Suprapubic skin (tissue), 4 donors: ENCODE results near the gene ADCY9. TPM values are rescaled to one million over a fixed set of nuclear protein-coding genes. Genes with fewer than 3 reads are reported as not detected.

Experiments
- DNase-seq, 2 donors: peaks; one replicate each; pipeline ENCODE4 v3.0.0-alpha.2; 2019; ENCODE audit warnings: low spot score in 2 of 2
- H3K27ac ChIP-seq: fragments of 200-600 bp; sonication (generic); one replicate; pipeline ENCODE4 v1.5.1; 2019
- H3K27me3 ChIP-seq: fragments of 200-600 bp; sonication (generic); one replicate; pipeline ENCODE4 v1.5.1; 2019
- H3K36me3 ChIP-seq: fragments of 200-600 bp; sonication (generic); one replicate; pipeline ENCODE4 v1.5.1; 2019
- H3K4me1 ChIP-seq: fragments of 200-600 bp; sonication (generic); one replicate; pipeline ENCODE4 v1.5.1; 2019
- H3K4me3 ChIP-seq: fragments of 200-600 bp; sonication (generic); one replicate; pipeline ENCODE4 v1.5.1; 2019; ENCODE audit warnings: mild to moderate bottlenecking
- H3K9me3 ChIP-seq: fragments of 200-600 bp; sonication (generic); one replicate; pipeline ENCODE4 v1.5.1; 2019
- CTCF ChIP-seq, 2 donors: fragments of 200-600 bp in 1 of 2; fragments of 450-650 bp in 1 of 2; sonication (generic) in 1 of 2; IDR thresholded peaks; one replicate each; pipeline ENCODE4 v1.5.1; 2016 to 2019; ENCODE audit warnings: antibody characterized with exemption in 2 of 2, mild to moderate bottlenecking in 1 of 2, moderate library complexity in 1 of 2
- EP300 ChIP-seq: sonication (generic); formaldehyde crosslinking; IDR thresholded peaks from one replicate; pipeline ENCODE4 v1.6.1; 2017; ENCODE audit warnings: antibody characterized with exemption
- POLR2A ChIP-seq, 2 donors: fragments of 450-650 bp; IDR thresholded peaks; one replicate each; pipeline ENCODE4 v1.6.1; 2017; ENCODE audit warnings: antibody characterized with exemption in 2 of 2, mild to moderate bottlenecking in 2 of 2, moderate library complexity in 2 of 2
- POLR2AphosphoS5 ChIP-seq, 3 donors: sonication (generic); formaldehyde crosslinking; IDR thresholded peaks; one replicate each; pipeline ENCODE4 v1.6.1; 2017; ENCODE audit warnings: antibody characterized with exemption in 3 of 3
- WGBS: methylation state at CpG from one replicate; pipeline ENCODE4 v1.1.5; 2018; 5-methylcytosine and 5-hydroxymethylcytosine counted together
- total RNA-seq, 4 donors: library from RNA; depleted of rRNA; stranded (reverse); fragments of >200 nt; gene quantifications; one replicate each; pipeline ENCODE4 v1.1.0, GENCODE V29; 2016

The ADCY9 gene
- total RNA-seq, 4 donors from 2014 or later = 21.5 to 27.2 (median 26.4) TPM

GRCh38 chr16:4002121-4002520 lies 114.1 kb downstream of the ADCY9 start:
- 81% methylated on average over 2 of the region's 2 CpGs for WGBS
- no peak for DNase-seq
- H3K36me3 ChIP-seq = peaks cover 2% of the 10 kb centered on the region
- no peak overlapping the region for H3K27ac ChIP-seq
- TF ChIP-seq POLR2A (IDR thresholded peaks at IDR 0.05) (no peak), CTCF (IDR thresholded peaks at IDR 0.05) (no peak), EP300 (no peak)
- no peak overlapping the region for H3K4me3 ChIP-seq
- H3K4me1 ChIP-seq = peaks cover 12% of the 10 kb centered on the region
- no peaks in the 10 kb centered on the region for H3K27me3 ChIP-seq
- H3K9me3 ChIP-seq = no peaks in the 10 kb centered on the region

- no peak for DNase-seq
- Histone ChIP-seq H3K36me3 (no peaks in the 10 kb centered on the region), H3K27ac (peak overlapping the region; percentile 17), H3K4me1 (peaks cover 12% of the 10 kb centered on the region), H3K27me3 (no peaks in the 10 kb centered on the region), H3K9me3 (no peaks in the 10 kb centered on the region), H3K4me3 (no peak overlapping the region)
- TF ChIP-seq CTCF (IDR thresholded peaks at IDR 0.05) (no peak), EP300 (no peak), POLR2A (IDR thresholded peaks at IDR 0.05) (no peak), POLR2AphosphoS5 (IDR thresholded peaks at IDR 0.05) (no peak)
- WGBS = 76% methylated on average over 17 of the region's 20 CpGs
Observed at GRCh38 chr16:3999479-4000325, 116.5 kb downstream of the ADCY9 start.

- TF ChIP-seq CTCF (IDR thresholded peaks at IDR 0.05) (no peak), POLR2AphosphoS5 (IDR thresholded peaks at IDR 0.05) (no peak), POLR2A (IDR thresholded peaks at IDR 0.05) (no peak), EP300 (no peak)
- H3K27ac ChIP-seq = peak overlapping the region; percentile 17
Observed at GRCh38 chr16:3998793-3999478, 117.3 kb downstream of the ADCY9 start.

DNA sequence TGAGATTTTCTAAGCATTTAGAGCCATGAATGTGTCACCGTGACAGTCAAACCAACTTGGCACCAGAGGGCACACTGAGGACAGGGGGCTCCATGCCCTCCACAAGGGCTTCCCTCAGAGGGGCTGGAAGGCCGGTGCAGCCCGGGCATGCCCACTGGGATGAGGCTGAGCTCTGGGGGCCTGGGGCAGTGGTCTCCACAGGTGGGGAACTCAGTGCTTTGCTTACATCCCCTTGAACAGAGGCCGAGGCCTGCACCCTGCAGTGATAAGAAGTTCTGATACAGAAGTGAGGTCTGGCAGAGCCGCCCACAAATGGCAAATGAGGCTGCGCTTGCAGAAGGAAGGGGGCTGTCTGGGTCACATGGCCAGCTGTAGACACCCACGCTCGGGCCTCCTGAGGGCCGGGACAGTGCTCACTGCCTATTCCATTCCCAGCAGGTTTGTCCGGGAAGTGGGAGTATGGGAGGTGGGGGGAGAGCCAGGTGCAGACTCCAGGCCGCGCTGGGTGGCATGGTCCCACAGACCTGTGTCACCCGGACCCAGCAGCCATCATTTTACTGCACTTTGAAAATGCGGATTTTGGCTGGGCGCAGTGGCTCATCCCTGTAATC lies 118.9 kb downstream of the ADCY9 start:
- H3K27ac ChIP-seq = no peak overlapping the region
- H3K4me3 ChIP-seq = no peak overlapping the region
- no peak for DNase-seq
- TF ChIP-seq POLR2A (IDR thresholded peaks at IDR 0.05) (no peak), EP300 (no peak)
- no peaks in the 10 kb centered on the region for H3K27me3 ChIP-seq
- 99% methylated on average over 10 of the region's 15 CpGs for WGBS
- no peaks in the 10 kb centered on the region for H3K9me3 ChIP-seq
- H3K36me3 ChIP-seq = peaks cover 3% of the 10 kb centered on the region
- H3K4me1 ChIP-seq = peaks cover 12% of the 10 kb centered on the region

More at GRCh38 chr16:3998793-3999478, 117.3 kb downstream of the ADCY9 start:
- Histone ChIP-seq H3K9me3 (no peaks in the 10 kb centered on the region), H3K4me3 (no peak overlapping the region), H3K36me3 (no peaks in the 10 kb centered on the region), H3K27me3 (no peaks in the 10 kb centered on the region), H3K4me1 (peaks cover 12% of the 10 kb centered on the region)
- WGBS = 43% methylated on average over 13 of the region's 13 CpGs
- DNase-seq = no peak

DNA sequence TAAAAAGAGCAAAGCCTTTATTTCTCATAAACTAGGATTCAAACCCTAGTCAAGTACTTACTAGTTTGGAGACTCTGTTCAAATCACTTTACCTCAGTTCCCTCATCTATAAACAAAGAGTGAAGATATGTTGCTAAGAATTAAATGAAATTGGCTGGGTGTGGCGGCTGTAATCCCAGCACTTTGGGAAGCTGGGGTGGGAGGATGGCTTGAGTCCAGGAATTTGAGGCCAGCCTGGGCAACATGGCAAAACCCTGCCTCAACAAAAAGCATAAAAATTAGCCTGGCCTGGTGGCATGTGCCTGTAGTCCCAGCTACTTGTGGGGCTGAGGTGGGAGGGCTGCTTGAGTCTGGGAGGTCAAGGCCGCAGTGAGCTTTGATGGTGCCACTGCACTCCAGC lies 121.2 kb downstream of the ADCY9 start:
- no peak for DNase-seq
- Histone ChIP-seq H3K27me3 (no peaks in the 10 kb centered on the region), H3K4me3 (no peak overlapping the region), H3K36me3 (peaks cover 6% of the 10 kb centered on the region), H3K9me3 (no peaks in the 10 kb centered on the region), H3K4me1 (peaks cover 12% of the 10 kb centered on the region), H3K27ac (no peak overlapping the region)
- TF ChIP-seq POLR2A (IDR thresholded peaks at IDR 0.05) (no peak), POLR2AphosphoS5 (IDR thresholded peaks at IDR 0.05) (no peak), CTCF (IDR thresholded peaks at IDR 0.05) (no peak), EP300 (no peak)
- WGBS = 44% methylated on average over 2 of the region's 2 CpGs
